ENCODE measurements around the gene SMNDC1. TPM values are rescaled to one million over a fixed set of nuclear protein-coding genes. Genes with fewer than 3 reads are reported as not detected.

The SMNDC1 gene
- total and polyA plus RNA-seq, 4 donors: 4.9 to 6.8 (median 6.0) TPM

DNA sequence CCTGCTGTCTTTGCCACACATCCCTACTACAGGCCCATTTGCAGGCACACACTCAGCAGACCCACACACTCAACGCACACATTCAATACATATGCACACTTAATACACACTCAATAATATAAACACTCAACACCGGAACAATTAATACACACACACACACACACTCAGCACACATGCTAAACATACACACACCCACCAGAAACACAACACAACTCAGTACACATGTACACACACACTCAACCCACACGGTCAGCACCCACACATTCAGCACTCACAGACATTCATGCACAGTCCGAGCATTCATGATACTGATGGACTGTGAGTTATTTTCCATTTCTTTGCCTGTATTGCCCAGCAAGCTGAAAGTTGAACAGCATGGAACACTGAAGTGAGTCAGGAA lies 35.4 kb upstream of the SMNDC1 start (continued):
- TF ChIP-seq, protein P1, sequence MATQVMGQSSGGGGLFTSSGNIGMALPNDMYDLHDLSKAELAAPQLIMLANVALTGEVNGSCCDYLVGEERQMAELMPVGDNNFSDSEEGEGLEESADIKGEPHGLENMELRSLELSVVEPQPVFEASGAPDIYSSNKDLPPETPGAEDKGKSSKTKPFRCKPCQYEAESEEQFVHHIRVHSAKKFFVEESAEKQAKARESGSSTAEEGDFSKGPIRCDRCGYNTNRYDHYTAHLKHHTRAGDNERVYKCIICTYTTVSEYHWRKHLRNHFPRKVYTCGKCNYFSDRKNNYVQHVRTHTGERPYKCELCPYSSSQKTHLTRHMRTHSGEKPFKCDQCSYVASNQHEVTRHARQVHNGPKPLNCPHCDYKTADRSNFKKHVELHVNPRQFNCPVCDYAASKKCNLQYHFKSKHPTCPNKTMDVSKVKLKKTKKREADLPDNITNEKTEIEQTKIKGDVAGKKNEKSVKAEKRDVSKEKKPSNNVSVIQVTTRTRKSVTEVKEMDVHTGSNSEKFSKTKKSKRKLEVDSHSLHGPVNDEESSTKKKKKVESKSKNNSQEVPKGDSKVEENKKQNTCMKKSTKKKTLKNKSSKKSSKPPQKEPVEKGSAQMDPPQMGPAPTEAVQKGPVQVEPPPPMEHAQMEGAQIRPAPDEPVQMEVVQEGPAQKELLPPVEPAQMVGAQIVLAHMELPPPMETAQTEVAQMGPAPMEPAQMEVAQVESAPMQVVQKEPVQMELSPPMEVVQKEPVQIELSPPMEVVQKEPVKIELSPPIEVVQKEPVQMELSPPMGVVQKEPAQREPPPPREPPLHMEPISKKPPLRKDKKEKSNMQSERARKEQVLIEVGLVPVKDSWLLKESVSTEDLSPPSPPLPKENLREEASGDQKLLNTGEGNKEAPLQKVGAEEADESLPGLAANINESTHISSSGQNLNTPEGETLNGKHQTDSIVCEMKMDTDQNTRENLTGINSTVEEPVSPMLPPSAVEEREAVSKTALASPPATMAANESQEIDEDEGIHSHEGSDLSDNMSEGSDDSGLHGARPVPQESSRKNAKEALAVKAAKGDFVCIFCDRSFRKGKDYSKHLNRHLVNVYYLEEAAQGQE (IDR thresholded peaks at IDR 0.05): no peak
- TF ChIP-seq JUND (IDR thresholded peaks at IDR 0.05) (no peak), RXRA (IDR thresholded peaks at IDR 0.05) (no peak), FOXA2 (IDR thresholded peaks at IDR 0.05) (no peak)

DNA sequence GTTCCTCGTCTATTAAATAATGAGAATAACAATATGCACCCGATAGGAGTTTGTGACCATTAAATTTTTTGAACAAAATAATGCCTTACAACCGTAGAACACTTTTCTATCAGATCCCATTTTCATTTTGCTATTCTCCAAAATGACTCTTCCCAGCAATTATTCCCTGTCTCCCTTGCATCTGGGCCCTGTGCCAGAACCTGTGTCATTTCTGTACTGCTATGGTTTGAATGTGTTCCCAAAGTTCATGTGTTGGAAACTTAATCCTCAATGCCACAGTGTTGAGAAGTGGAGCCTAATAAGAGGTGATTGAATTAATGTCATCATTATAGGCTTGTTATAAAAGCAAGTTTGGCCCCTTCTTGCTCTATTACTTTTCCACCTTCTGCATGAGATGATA lies 33.2 kb upstream of the SMNDC1 start:
- H3K4me1 ChIP-seq (ENCODE audit: control insufficient read depth in 4 of 4, insufficient read depth in 4 of 4, low read length in 3 of 4): no peaks in the 10 kb centered on the region
- no peak for DNase-seq (ENCODE audit: low spot score)
- no peak overlapping the region for H3K27ac ChIP-seq (ENCODE audit: low read depth in 1 of 2, low read length in 2 of 2)
- no peaks in the 10 kb centered on the region for H3K9me3 ChIP-seq (ENCODE audit: control insufficient read depth in 4 of 4, low read length in 3 of 4)
- TF ChIP-seq GABPA (IDR thresholded peaks at IDR 0.05 in 1 of 2, conservative IDR thresholded peaks at IDR 0.05 in 1 of 2) (no peak), TAF1 (conservative IDR thresholded peaks at IDR 0.05) (no peak), EGR1 (IDR thresholded peaks at IDR 0.05; ENCODE audit: low read depth in 2 of 2) (no peak), HNF4G (IDR thresholded peaks at IDR 0.05) (no peak)
- TF ChIP-seq, protein P2, sequence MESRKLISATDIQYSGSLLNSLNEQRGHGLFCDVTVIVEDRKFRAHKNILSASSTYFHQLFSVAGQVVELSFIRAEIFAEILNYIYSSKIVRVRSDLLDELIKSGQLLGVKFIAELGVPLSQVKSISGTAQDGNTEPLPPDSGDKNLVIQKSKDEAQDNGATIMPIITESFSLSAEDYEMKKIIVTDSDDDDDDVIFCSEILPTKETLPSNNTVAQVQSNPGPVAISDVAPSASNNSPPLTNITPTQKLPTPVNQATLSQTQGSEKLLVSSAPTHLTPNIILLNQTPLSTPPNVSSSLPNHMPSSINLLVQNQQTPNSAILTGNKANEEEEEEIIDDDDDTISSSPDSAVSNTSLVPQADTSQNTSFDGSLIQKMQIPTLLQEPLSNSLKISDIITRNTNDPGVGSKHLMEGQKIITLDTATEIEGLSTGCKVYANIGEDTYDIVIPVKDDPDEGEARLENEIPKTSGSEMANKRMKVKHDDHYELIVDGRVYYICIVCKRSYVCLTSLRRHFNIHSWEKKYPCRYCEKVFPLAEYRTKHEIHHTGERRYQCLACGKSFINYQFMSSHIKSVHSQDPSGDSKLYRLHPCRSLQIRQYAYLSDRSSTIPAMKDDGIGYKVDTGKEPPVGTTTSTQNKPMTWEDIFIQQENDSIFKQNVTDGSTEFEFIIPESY (IDR thresholded peaks at IDR 0.05): no peak
- TF ChIP-seq, protein P1 (IDR thresholded peaks at IDR 0.05): no peak
- TF ChIP-seq, protein P3, sequence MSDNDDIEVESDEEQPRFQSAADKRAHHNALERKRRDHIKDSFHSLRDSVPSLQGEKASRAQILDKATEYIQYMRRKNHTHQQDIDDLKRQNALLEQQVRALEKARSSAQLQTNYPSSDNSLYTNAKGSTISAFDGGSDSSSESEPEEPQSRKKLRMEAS (IDR thresholded peaks at IDR 0.05): no peak
- WGBS: 95% methylated on average over 3 of the region's 3 CpGs
- no peak overlapping the region for H3K9ac ChIP-seq (ENCODE audit: low read depth in 1 of 2, low read length in 2 of 2)
- no peaks in the 10 kb centered on the region for H3K27me3 ChIP-seq (ENCODE audit: control insufficient read depth in 4 of 4, insufficient read depth in 4 of 4, low read length in 3 of 4)
- H3K36me3 ChIP-seq (ENCODE audit: control insufficient read depth in 4 of 4, insufficient read depth in 3 of 4, low read depth in 1 of 4, low read length in 3 of 4): no peaks in the 10 kb centered on the region
- H3K4me3 ChIP-seq (ENCODE audit: low read depth in 1 of 3, low read length in 3 of 3): no peak overlapping the region

DNA sequence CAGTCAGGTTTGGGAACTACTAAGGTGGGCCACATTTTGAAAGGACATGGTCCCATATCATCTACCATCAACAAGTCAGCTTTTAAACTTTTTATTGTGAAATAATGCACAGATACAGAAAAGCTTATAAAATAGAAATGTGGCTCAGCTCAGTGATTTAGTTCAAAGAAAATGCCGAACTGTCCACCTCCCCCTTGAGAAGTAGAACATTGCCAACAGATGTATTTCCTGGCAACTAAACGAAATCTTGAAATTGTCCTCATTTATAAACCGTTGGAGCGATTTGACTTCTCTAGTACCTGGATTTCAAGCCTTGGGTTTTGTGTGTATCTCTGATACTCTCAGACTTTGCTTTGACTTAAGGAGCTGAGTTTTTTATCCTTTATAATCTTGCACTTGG lies 32.7 kb upstream of the SMNDC1 start:
- DNase-seq (ENCODE audit: low spot score): no peak
- Histone ChIP-seq H3K27ac (ENCODE audit: low read depth in 1 of 2, low read length in 2 of 2) (no peak overlapping the region), H3K9ac (ENCODE audit: low read depth in 1 of 2, low read length in 2 of 2) (no peak overlapping the region), H3K27me3 (ENCODE audit: control insufficient read depth in 4 of 4, insufficient read depth in 4 of 4, low read length in 3 of 4) (no peaks in the 10 kb centered on the region), H3K9me3 (ENCODE audit: control insufficient read depth in 4 of 4, low read length in 3 of 4) (no peaks in the 10 kb centered on the region), H3K4me3 (ENCODE audit: low read depth in 1 of 3, low read length in 3 of 3) (no peak overlapping the region), H3K4me1 (ENCODE audit: control insufficient read depth in 4 of 4, insufficient read depth in 4 of 4, low read length in 3 of 4) (no peaks in the 10 kb centered on the region), H3K36me3 (ENCODE audit: control insufficient read depth in 4 of 4, insufficient read depth in 3 of 4, low read depth in 1 of 4, low read length in 3 of 4) (no peaks in the 10 kb centered on the region)
- 90% methylated on average over 4 of the region's 4 CpGs for WGBS
- no peak for TF ChIP-seq RAD21 (IDR thresholded peaks at IDR 0.05)
- TF ChIP-seq, protein P3 (IDR thresholded peaks at IDR 0.05): no peak
- TF ChIP-seq GABPA (IDR thresholded peaks at IDR 0.05 in 1 of 2, conservative IDR thresholded peaks at IDR 0.05 in 1 of 2): no peak
- no peak for TF ChIP-seq SP1 (IDR thresholded peaks at IDR 0.05)
- TF ChIP-seq, protein P4, sequence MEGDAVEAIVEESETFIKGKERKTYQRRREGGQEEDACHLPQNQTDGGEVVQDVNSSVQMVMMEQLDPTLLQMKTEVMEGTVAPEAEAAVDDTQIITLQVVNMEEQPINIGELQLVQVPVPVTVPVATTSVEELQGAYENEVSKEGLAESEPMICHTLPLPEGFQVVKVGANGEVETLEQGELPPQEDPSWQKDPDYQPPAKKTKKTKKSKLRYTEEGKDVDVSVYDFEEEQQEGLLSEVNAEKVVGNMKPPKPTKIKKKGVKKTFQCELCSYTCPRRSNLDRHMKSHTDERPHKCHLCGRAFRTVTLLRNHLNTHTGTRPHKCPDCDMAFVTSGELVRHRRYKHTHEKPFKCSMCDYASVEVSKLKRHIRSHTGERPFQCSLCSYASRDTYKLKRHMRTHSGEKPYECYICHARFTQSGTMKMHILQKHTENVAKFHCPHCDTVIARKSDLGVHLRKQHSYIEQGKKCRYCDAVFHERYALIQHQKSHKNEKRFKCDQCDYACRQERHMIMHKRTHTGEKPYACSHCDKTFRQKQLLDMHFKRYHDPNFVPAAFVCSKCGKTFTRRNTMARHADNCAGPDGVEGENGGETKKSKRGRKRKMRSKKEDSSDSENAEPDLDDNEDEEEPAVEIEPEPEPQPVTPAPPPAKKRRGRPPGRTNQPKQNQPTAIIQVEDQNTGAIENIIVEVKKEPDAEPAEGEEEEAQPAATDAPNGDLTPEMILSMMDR (IDR thresholded peaks at IDR 0.05; ENCODE audit: low read depth, low read length, missing input control): no peak
- no peak for TF ChIP-seq NR2F2 (IDR thresholded peaks at IDR 0.05)
- no peak for TF ChIP-seq TAF1 (conservative IDR thresholded peaks at IDR 0.05)
- no peak for TF ChIP-seq EGR1 (IDR thresholded peaks at IDR 0.05; ENCODE audit: low read depth in 2 of 2)
- no peak for TF ChIP-seq HNF4A (conservative IDR thresholded peaks at IDR 0.05)
- no peak for TF ChIP-seq RXRA (IDR thresholded peaks at IDR 0.05)
- TF ChIP-seq FOXA2 (IDR thresholded peaks at IDR 0.05): no peak
- no peak for TF ChIP-seq HNF4G (IDR thresholded peaks at IDR 0.05)
- no peak for TF ChIP-seq YY1 (IDR thresholded peaks at IDR 0.05)

All from liver (tissue), 9 donors.